GM12878 (cell line): ENCODE data around the gene SMAD2. TPM values are rescaled to one million over a fixed set of nuclear protein-coding genes. Genes with fewer than 3 reads are reported as not detected.

Source experiments
- ATAC-seq: fragments of 200-7000 bp; cut with Tn5 transposase; 3 replicates; pipeline ENCODE4 v1.9.1; 2020; ENCODE audit warnings: mild to moderate bottlenecking, moderate library complexity
- BruUV-seq: library from RNA; stranded (reverse); fragments of 400-500 nt; replicated peaks from 2 replicates; lab custom pipeline; 2021; lab: Mats Ljungman, UMichigan
- CTCF ChIA-PET: fragments of 300-600 bp; sonication (Branson Sonifier 250); formaldehyde crosslinking; extraction: SDS; loops from one replicate; lab custom pipeline; 2021; ENCODE audit warnings: inconsistent platforms; lab: Yijun Ruan, JAX
- POLR2A ChIA-PET: fragments of 350-600 bp; formaldehyde crosslinking; extraction: SDS; loops from one replicate; lab custom pipeline; 2021; ENCODE audit warnings: inconsistent platforms; lab: Charles Lee
- RAD21 ChIA-PET: fragments of 300-600 bp; sonication (Branson Sonifier 250); formaldehyde crosslinking; loops from one replicate; lab custom pipeline; 2023; ENCODE audit warnings: antibody characterized with exemption; ENCODE audit not compliant: unreplicated experiment; lab: Charles Lee
- SMC1A ChIA-PET: fragments of 300-600 bp; sonication (Branson Sonifier 250); formaldehyde crosslinking; loops from one replicate; lab custom pipeline; 2023; ENCODE audit not compliant: unreplicated experiment, uncharacterized antibody; lab: Charles Lee
- DNase-seq: peaks from one replicate; pipeline ENCODE4 v3.0.0-alpha.2; 2011; ENCODE audit warnings: low read depth, low spot score
- FAIRE-seq: peaks from 3 replicates; lab custom pipeline; 2011; peaks lifted over from hg19 to GRCh38; lab: Jason Lieb, UNC
- H2AFZ ChIP-seq: 2 replicates; pipeline ENCODE4 v1.6.0; 2011; ENCODE audit warnings: low read depth, low read length, control low read depth; ENCODE audit not compliant: control insufficient read depth
- H3K27ac ChIP-seq: 2 replicates; pipeline ENCODE4 v1.5.1; 2011; ENCODE audit warnings: control low read depth; ENCODE audit not compliant: control insufficient read depth, insufficient read depth
- H3K27me3 ChIP-seq, 2 experiments: replicated peaks in 1 of 2; 2 replicates each; pipeline versions ENCODE4 v1.6.0 to v1.6.1; 2011; ENCODE audit warnings: low read length in 1 of 2; ENCODE audit not compliant: control insufficient read depth in 2 of 2, insufficient read depth in 2 of 2
- H3K36me3 ChIP-seq, 2 experiments: 2 replicates each; pipeline ENCODE4 v1.5.1; 2011; ENCODE audit warnings: low read length in 1 of 2; ENCODE audit not compliant: control insufficient read depth in 2 of 2, insufficient read depth in 2 of 2
- H3K4me1 ChIP-seq: 2 replicates; pipeline ENCODE4 v1.6.1; 2011; ENCODE audit warnings: mild to moderate bottlenecking, low read length, moderate library complexity, mixed read lengths; ENCODE audit not compliant: control insufficient read depth, insufficient read depth
- H3K4me2 ChIP-seq: 2 replicates; pipeline ENCODE4 v1.6.0; 2011; ENCODE audit warnings: control low read depth; ENCODE audit not compliant: control insufficient read depth, insufficient read depth
- H3K4me3 ChIP-seq: fragments of 200-600 bp; sonication (generic); 2 replicates; pipeline ENCODE4 v1.5.1; 2016
- H3K79me2 ChIP-seq: 2 replicates; pipeline ENCODE4 v1.6.0; 2011; ENCODE audit warnings: low read length; ENCODE audit not compliant: control insufficient read depth, insufficient read depth
- H3K9ac ChIP-seq: 2 replicates; pipeline ENCODE4 v1.8.0; 2011; ENCODE audit warnings: low read length, control low read depth, mixed read lengths; ENCODE audit not compliant: control insufficient read depth, insufficient read depth
- H3K9me3 ChIP-seq: replicated peaks from 3 replicates; pipeline ENCODE4 v1.5.1; 2011; ENCODE audit warnings: mild to moderate bottlenecking, low read length; ENCODE audit not compliant: control insufficient read depth, insufficient read depth
- H4K20me1 ChIP-seq: 2 replicates; pipeline ENCODE4 v1.6.0; 2011; ENCODE audit not compliant: control insufficient read depth, insufficient read depth
- BACH1 ChIP-seq: fragments of 450-650 bp; IDR thresholded peaks from 2 replicates; pipeline ENCODE4 v1.6.1; 2017; ENCODE audit warnings: mild to moderate bottlenecking, borderline replicate concordance
- EGR1 ChIP-seq, 2 experiments: IDR thresholded peaks; 1 replicate in 1 of 2; 2 replicates in 1 of 2; pipeline ENCODE4 v1.6.1; 2011 to 2012; ENCODE audit warnings: low read depth in 2 of 2, low read length in 2 of 2, borderline replicate concordance in 1 of 2, mild to moderate bottlenecking in 1 of 2, moderate library complexity in 1 of 2
- EP300 ChIP-seq, 2 experiments: fragments of 150-350 bp in 1 of 2; IDR thresholded peaks; 2 replicates each; pipeline ENCODE4 v1.6.1; 2011 to 2012; ENCODE audit warnings: low read depth in 2 of 2, low read length in 2 of 2, borderline replicate concordance in 1 of 2, improper control_type of control experiment in 1 of 2, inconsistent platforms in 1 of 2; ENCODE audit not compliant: control insufficient read depth in 1 of 2
- STAT3 ChIP-seq: IDR thresholded peaks from 2 replicates; pipeline ENCODE4 v1.6.1; 2011; ENCODE audit warnings: low read depth, low read length, improper control_type of control experiment
- WRNIP1 ChIP-seq: IDR thresholded peaks from 2 replicates; pipeline ENCODE4 v1.6.1; 2011; ENCODE audit warnings: low read depth, low read length, improper control_type of control experiment, borderline replicate concordance
- ZNF384 ChIP-seq: IDR thresholded peaks from 2 replicates; pipeline ENCODE4 v1.6.1; 2012; ENCODE audit warnings: low read depth, mild to moderate bottlenecking, low read length, improper control_type of control experiment, borderline replicate concordance
- WGBS: methylation state at CpG from one replicate; pipeline ENCODE4 v1.1.6; 2016; ENCODE audit warnings: low lambda C conversion rate; ENCODE audit not compliant: insufficient replicate concordance, insufficient coverage; ENCODE audit errors: missing lambda C conversion rate; 5-methylcytosine and 5-hydroxymethylcytosine counted together
- in situ Hi-C: fragments of 300-500 bp; cut with MboI; formaldehyde crosslinking; loops from 9 replicates; pipeline ENCODE4 v1.14.3; 2018; ENCODE audit warnings: mixed read lengths
- intact Hi-C: fragments of 100-400 bp; cut with micrococcal nuclease; formaldehyde crosslinking; loops from one replicate; pipeline ENCODE4 v1.14.2; 2022; ENCODE audit not compliant: unreplicated experiment
- polyA plus RNA-seq, 11 experiments: library from polyadenylated mRNA; depleted of rRNA in 4 of 11; unstranded in 6 of 11; stranded (reverse) in 5 of 11; fragments of >200 nt; fragmentation: Nextera tagmentation in 4 of 11; fragmentation: Illumina TruSeq in 1 of 11; extraction: Ambion mirVana in 4 of 11; extraction: Trizol in 1 of 11; gene quantifications; 1 replicate in 1 of 11; 2 replicates in 10 of 11; pipeline versions ENCODE4 v1.2.1 to v1.2.3, GENCODE V29; 2011 to 2016; ENCODE audit warnings: inconsistent platforms in 2 of 11, missing spikeins in 2 of 11, low read depth in 1 of 11
- total RNA-seq, 4 experiments: library from RNA; depleted of rRNA in 3 of 4; stranded (reverse); fragments of >200 nt in 3 of 4; fragmentation: Illumina TruSeq in 1 of 4; extraction: Trizol in 1 of 4; gene quantifications; 2 replicates each; pipeline versions ENCODE4 v1.2.1 to v1.2.3, GENCODE V29; 2013 to 2021

Gene SMAD2
- total and polyA plus RNA-seq, 10 of the 15 experiments (the other 5 are each of a cell fraction or from before 2014, with no cell fraction given): 28.8 to 111 (median 65.8) TPM

- Histone ChIP-seq H3K27ac (no peak overlapping the region), H4K20me1 (no peaks in the 10 kb centered on the region), H3K36me3 (no peaks in the 10 kb centered on the region), H3K9ac (no peak overlapping the region)
- no peak for DNase-seq
- SMC1A ChIA-PET: interaction anchor here (1.1 kb wide), 1 partner anchor 224 kb away, joined by 4 read pairs; no protein-coding TSS in a partner anchor
- BruUV-seq: no TSS peak
- no peak for TF ChIP-seq WRNIP1
- TF ChIP-seq STAT3: no peak
- TF ChIP-seq EP300 (IDR thresholded peaks at IDR 0.05; ENCODE audit: borderline replicate concordance in 1 of 2, control insufficient read depth in 1 of 2, low read depth in 2 of 2, low read length in 2 of 2): no peak
- no peak for TF ChIP-seq EGR1 (IDR thresholded peaks at IDR 0.05; ENCODE audit: borderline replicate concordance in 1 of 2, low read depth in 2 of 2, low read length in 2 of 2)
- no peak for TF ChIP-seq ZNF384
- TF ChIP-seq BACH1: no peak
- TF ChIP-seq, all 136 proteins: peak for 0
- in situ Hi-C loops: loop anchor here (10.0 kb wide), 1 partner anchor 671 kb away; no protein-coding TSS in a partner anchor
- intact Hi-C loops: loop anchor here (5.0 kb wide), 1 partner anchor 673 kb away; no protein-coding TSS in a partner anchor
- no peaks in the 10 kb centered on the region for H3K4me1 ChIP-seq
- no peaks in the 10 kb centered on the region for H3K9me3 ChIP-seq
- RAD21 ChIA-PET: interaction anchor here (1.0 kb wide), 1 partner anchor 224 kb away, joined by 3 read pairs; no protein-coding TSS in a partner anchor
- ATAC-seq (no peak), FAIRE-seq (no peak)
- H3K4me2 ChIP-seq: no peak overlapping the region
- no peaks in the 10 kb centered on the region for H3K27me3 ChIP-seq
- CTCF ChIA-PET: interaction anchor here (1.0 to 1.5 kb wide), 4 partner anchors 203 to 673 kb away, joined by 3 to 4 read pairs (median 3); no protein-coding TSS in a partner anchor
- POLR2A ChIA-PET: no interaction called here
- 91% methylated on average over 2 of the region's 2 CpGs for WGBS
- H2AFZ ChIP-seq: no peak overlapping the region
- H3K4me3 ChIP-seq: no peak overlapping the region
- H3K79me2 ChIP-seq: no peaks in the 10 kb centered on the region
Observed at GRCh38 chr18:47773931-47774330, 156.5 kb downstream of the SMAD2 start.
